HG02938 (cell line): Measurements from ENCODE around the gene PRRG3.

Source experiments
- ATAC-seq: cut with Tn5 transposase; IDR thresholded peaks from one replicate; pipeline ENCODE4 v1.9.1; 2021; ENCODE audit warnings: mild to moderate bottlenecking, moderate library complexity; ENCODE audit not compliant: unreplicated experiment

Gene PRRG3

DNA sequence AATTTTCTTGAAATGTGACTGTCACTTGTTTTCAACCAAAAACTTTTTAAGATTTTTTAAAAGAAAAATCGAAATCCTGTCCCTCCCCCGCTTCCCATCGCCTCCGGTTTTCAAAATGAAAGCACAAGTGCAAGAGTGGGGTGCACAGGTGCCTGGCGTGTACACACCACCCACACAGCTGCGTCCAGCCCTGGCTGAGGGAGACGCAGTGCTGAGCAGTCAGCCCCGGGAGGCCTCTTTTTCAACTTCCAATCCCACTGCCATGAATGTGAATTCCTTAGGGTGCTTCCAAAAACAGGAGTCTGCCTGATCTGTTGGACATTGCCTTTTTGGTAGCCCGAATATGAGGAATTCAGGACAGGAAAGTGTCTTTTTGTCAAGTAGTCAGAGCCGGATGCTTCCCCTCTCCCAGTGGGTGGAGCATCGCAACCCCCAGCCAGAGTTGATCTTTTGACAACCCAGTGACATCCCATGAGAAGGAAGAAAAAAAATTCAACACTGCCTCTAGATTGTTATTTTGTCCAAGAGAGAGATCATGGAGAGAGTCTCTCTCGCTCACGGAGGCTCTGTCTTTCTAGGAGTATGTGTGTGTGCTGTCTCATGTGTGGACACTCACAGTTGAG lies 8.9 kb downstream of the PRRG3 start:
- ATAC-seq = no peak

DNA sequence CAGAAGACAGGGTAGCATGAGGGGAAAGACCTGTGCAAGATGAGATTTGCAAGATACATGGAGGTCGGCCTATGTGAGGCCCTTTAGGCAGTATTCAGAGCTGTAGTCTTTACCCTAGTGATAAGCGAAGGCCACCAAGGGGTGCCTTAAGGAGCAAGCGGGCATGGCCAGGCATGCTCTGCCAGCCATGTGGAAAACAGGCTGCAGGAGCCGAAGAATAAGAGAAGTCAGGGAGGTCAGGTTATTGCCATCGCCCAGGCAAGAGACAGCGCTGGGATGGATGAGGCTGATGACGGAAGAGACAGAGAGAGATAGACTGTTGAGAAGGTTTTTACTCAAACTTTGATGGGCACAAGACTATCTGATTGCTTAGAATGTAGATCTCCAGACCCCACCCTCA lies 13.6 kb downstream of the PRRG3 start:
- no peak for ATAC-seq

DNA sequence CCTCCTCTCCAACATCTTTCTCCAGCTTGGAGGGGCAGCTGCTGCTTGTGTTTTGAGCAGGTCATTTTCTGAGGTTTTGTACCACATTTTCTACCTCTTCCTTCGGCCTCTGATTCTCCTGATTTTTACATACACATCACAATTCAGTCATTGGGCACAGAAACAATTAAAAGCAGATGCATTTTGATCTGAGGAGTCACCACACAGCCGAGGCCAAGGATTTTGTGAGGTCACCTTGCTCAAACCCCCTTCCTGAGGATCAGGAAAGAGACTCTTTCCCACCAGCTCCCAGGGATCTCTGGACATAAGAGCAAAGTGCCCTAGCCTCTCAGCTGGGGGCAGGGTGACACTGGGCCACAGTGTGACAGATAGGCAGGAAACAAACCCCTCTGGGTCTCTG lies 15.2 kb downstream of the PRRG3 start:
- no peak for ATAC-seq

DNA sequence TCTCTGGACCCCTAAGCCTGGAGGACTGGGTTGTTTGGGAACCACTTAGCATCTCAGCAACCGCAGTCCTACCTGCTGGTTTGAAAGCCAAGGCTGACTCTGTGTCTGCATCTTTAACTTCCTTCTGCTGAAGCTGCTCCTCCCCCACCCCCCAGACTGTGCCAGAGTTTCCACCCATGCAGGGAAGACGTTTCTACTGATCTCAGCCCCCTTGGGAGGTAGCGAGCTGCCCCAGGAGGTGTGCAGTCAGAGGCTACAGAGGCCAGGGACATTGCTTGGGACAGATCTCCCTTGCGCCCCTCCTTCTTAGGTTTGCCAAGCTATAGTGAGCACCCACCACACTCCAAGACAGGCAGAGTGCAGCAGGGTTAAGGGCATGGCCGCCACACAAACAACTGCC lies 15.9 kb downstream of the PRRG3 start:
- ATAC-seq = no peak

DNA sequence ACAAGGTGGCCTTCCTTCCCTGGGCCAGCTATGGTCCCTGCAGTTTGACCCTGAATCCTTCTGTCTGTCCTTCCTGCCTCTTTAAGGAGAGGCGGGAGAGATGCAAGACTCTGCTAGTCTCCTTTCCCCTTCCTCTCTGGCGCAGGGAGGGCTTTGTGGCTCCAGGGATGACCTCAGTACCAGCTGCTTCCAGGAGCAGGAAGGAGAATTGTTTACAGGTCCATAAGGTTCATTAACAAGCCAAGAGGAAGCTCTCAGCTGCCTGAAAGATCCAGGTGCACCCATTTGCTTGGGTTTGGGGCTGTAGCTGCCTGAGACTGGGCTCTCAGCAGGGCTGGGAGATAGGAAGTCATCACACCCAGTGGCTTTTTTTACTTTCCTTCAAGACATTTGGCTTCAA lies 16.5 kb downstream of the PRRG3 start:
- no peak for ATAC-seq

DNA sequence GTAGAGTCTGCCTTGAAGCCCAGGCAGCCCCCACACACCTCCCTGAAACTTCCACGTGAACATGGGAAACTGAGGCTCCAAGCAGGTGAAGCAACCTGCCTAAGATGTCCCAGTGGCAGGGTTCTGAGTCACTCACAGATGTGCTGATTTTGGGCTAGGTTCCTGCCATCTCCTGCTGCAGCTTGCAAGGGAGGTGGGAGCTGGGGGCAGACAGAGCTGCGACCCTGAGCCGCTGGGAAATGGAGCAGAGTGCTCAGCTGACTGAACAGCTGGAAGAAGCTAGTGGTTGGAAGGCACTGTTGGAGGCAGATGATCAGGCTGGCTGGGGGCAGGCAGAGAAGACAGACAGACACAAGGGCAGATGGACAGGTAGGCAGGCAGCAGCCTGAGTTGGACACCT lies 17.0 kb downstream of the PRRG3 start:
- ATAC-seq = no peak

DNA sequence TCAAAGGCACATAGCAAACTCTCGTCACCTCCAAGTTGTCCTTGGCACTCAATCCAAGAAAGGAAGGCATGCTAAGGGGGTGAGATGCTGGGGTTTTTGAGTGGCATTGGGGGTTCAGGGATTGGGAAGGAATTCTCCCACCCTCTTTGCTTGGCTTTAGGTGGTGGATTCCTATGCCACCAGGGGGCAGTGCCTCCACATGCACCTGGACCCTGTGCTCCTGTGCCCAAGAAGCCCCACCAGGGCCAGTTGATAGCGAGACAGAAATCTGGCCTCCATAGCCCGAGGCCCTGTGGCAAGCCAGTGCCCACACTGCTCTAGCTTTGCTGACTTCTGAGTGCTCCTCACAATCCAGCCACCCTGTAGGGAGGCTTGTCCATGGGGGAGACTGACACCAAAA lies 18.6 kb downstream of the PRRG3 start:
- no peak for ATAC-seq

DNA sequence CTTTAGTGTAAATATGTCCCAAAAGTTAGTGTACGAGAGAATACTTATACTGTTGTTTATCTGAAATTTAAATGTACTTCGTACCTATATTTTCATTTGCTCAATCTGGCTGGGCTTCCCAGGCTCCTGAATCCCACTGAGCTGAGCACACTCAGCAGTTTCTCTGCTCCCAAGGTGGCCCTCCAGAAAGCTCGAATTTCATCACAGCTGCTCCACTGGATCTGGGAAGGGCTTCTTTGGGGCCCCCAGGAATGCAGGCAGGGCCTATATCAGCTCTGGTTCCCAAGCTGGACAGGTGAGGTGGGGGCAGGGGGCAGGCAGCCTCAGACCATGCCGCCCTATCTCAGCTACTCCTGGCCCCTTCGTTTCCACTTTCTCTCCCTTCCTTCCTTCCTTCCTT lies 19.1 kb downstream of the PRRG3 start:
- ATAC-seq = no peak

DNA sequence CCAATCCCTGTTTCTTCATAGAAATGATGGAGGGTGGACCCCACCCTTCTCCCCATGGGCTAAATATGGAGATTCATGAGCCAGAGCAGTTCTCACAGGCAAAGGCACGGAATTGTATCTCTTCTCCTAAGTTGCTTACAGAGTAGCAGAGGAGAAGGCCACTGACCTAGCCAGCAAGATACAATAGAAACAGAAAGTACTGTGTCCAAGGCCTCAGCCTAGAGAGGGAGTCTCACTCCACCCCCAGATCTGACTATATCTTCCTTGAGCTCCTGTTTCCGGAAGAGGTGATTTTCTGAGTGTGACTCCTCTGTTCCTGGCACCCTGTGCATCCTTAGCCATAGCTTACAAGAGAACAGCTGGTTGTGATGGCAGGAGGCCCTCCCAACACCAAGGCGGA lies 20.5 kb downstream of the PRRG3 start, which contains the start of gene FATE1:
Gene FATE1 (plus strand): TSS at position 284 of the 400 bp plus-strand sequence. CDS start 85 bp downstream, at position 369.
- no peak for ATAC-seq

DNA sequence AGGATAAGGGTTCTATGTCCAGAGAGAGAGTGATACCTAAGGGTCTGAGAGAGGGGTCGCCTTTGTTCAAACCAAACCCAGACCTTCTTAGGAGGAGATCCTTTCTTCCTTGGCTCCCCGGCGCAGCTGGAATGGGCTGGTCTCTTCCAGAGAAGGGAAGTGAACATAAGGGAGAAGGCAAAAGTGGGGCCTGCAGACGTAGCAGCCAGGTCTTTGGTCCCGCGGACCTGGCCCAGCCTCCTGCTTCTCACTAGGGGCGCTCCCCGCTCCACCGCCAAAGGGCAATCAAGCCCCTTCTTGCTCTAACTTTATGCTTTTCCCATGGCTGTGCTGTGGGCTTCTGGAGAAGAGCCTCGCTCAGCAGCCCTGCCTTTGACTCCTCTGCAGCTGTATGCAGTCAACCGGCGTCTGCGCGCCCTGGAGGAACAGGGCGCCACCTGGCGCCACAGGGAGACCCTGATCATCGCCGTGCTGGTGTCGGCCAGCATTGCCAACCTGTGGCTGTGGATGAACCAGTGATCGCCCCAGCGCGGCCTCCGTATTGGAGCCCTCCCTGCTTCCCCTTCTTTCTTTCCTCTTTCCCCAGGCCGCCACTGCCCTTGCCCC lies 27.1 kb downstream of the PRRG3 start:
- ATAC-seq = no peak

DNA sequence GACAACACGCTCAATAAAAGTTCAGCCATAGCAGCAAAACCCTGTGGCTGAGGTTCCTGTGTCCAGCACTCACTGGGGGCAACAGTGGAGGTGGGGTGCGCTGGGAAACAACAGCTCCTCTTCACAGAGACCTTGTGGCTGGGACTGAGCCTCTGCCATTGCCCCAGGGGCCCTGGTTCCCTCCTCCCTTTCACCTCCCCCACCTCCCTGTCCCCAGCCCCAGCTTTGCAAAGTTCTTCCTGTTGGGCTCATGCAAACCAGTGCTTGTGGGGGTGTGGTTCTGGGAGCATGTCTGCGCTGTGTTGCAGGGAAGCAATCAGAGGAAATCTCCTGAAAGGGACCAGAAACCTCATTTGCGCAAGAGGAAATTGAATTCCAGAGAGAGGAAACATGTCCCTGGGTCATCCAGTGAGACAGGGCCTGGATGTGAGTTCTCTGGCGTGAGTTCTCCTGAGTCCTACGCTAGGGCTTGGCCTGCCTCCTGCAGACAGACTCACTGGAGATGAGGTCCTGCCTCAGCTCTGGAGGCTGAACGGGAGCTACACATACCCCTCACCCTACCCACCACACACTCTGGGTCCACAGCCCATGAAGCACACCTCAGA lies 28.0 kb downstream of the PRRG3 start:
- ATAC-seq = no peak

DNA sequence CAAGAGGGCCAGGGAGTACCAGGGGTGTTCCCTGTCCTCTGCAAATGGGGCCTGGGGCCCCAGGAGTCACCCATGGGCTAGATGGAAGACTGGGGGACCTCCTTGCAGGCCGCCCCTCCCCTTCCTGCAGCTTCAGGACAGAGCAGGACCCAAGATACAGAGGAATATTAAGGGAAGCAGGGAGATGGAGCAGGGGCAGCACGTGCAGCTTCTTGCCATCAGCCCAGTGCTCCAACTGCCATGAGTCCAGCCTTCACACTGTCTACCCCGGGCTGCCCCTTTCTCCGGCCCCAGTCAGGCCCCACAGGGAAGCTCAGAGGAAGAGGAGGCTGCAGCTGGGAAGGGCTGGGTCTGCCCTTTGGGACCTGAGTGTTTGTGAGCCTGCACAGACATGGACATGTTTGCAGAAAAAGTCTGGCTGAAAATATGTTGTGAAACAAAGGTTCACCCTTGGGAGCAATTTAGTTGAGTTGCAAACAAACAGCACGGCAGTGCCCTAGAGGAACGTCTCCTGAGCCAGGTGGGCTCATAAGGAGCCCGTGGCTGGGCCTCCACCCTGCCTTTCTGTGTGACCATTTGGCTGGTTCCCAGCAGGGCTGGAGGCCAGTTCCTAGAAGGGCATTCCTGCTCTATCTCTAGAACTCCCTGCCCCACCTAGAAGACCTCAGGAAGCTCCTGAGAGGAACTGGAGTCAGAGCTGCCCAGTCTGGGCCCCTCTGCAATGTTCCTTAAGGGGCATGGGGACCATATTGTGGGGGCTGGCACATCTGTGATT lies 29.5 kb downstream of the PRRG3 start:
- ATAC-seq = no peak

DNA sequence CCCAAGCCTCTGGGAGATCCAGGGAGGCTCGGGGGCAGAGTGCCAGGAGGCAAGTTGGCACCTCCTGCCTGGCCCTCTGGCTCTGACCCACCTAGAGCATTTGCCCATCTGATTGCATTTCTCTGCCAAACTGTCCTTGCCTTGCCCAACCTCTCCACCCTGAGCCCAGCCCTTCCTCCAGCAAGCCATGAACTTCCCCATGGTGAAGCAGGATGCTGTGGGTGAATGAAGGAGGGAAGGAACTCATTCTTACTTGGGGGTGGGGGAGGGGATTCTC lies 30.0 kb downstream of the PRRG3 start:
- no peak for ATAC-seq

DNA sequence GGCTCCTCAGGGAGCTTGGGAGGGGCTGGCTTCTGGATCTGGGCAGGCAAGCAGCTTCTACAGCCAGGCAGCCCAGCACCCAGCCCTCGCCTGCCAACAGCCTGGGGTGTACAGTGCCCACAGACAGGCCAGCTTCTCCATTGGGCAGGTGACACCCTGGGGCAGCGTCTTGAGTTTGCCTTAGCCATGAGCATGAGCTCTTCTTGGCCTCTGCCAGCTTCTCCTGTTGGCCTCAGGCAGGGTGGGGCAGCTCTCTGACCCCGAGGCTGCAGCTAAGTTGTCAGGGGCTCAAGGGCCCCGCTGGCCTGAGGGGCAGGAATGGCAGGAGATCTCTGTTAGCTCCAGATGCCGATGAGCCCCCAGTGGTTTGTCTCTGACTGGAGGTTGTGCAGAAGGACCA lies 31.5 kb downstream of the PRRG3 start:
- ATAC-seq = no peak

DNA sequence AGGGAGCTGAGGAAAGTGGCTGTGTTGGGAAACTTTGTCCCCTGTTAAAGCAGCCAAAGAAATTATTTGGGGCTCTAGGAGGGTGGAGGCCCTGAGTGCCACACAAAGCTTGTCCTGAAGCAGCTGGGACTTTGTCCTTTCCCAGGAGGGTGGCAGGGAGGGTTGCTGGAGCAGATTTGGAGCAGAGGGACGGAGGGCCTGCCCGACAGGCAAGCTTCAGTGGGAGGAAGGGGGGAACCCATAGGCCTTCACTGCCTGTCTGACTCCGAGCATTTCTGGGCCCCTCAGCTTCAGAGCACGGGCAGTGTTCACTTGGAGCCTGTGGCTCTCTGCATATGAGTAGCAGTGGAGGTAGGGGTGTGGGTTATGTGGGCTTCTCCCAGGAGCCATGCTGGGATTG lies 32.1 kb downstream of the PRRG3 start:
- no peak for ATAC-seq

DNA sequence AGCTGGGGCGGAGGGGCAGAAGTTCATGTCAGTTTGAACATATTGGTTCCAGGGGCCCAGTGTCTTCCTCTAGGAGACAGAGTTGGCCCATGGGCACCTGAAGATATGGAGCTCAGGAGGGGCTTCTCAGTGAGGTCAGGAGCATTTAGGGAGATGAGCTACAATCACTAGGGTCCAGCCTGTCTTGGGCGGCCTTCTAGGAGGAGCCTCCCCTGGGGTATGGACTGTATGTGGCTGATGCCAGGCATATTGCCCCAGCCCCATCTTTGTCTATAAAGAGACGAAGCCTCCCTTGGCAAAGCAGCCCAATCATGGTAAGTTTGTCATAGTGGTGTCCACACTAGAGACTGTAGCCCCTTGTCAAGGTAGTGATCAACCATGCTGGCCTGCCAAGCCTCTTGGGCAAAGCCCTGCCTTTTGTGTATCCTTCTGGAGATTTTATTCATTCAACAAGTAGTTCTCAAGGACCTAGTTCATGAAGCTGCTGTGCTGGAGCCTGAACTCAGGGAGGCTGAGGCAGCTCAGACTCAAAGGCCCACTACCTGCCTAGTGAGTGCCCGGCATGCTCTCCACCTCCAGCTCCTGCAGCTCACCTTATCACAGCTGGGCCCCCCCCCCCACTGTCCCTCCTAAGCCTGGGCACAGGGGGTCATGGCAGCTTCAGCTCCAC lies 33.9 kb downstream of the PRRG3 start:
- no peak for ATAC-seq

DNA sequence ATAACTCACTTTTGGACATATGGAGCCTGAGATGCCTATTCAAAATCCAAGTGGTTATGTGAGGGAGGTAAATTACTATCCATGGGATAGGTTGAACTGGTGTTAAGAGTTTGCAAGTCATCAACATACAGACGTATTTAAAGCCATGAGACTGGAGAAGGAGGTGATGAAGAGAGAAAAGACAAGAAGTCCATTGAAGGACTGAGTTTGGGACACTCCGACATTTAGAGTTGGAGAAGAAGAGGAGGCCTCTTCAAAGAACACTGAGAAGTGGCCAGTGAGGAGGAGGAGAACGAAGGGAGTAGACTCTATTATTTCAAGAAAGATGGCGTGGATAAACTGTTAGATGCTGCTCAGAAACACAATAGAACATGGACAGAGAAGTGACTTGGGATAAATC lies 39.2 kb downstream of the PRRG3 start, which contains the start of gene CNGA2:
Gene CNGA2 (plus strand): TSS at position 301 of the 400 bp plus-strand sequence. CDS start 3,738 bp downstream, outside the sequence.
- no peak for ATAC-seq

DNA sequence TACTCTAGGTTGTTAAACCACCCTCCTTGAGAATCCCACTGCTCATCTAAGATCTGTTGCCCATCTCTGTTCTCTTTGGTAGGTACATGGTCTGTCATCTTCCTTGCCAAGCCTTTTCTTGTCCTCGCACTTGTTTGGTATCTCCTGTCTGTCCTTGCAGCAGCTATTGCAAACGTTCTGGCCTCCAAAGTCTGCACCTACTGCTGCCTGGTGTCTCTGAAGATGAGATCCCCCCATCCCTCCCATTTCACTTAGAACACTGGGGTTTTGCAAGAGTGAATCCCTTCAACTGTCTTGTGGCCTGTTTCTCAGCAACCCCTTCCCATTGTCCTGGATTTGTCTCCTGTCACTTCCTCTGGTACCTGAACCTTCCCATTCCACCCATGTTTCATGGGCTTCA lies 40.0 kb downstream of the PRRG3 start:
- no peak for ATAC-seq

DNA sequence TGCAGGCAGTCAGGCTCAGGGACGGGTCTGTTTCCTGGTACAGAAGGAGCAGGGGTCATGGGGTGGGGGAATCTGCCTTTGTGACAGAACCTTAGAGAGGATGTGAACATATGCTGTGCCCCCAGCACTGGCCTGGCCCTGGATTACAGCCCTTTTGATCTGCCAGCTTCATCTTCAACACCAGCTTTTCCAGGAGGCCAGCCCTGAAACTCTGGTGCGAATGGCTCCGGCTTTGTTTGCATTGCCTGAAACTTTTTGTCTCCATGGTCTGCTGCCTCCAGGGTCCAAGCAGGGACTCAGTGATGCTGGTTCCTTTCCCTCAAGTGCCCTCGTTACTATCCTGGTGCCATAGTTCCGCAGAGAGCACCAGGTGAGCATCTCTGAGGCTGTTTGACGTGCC lies 41.4 kb downstream of the PRRG3 start:
- no peak for ATAC-seq

DNA sequence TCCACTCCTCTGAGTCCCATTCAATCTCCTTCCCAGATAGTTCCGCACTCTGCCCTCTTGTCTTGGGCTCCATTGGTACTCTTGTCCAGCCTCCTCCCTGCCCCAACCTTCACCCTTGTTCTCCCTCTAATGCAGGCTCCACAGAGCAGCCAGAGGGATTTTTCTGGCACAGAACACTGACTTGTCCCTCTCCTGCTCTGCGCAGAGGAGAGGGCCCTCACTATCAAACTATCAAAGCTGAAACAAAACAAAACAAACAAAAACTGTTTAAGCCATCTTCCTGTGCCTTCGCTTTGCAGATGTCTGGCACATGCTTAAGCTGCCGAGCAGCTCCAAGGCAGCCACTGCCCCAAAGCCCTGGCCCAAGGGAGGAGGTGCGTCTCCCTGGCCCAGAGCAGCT lies 42.2 kb downstream of the PRRG3 start:
- no peak for ATAC-seq

DNA sequence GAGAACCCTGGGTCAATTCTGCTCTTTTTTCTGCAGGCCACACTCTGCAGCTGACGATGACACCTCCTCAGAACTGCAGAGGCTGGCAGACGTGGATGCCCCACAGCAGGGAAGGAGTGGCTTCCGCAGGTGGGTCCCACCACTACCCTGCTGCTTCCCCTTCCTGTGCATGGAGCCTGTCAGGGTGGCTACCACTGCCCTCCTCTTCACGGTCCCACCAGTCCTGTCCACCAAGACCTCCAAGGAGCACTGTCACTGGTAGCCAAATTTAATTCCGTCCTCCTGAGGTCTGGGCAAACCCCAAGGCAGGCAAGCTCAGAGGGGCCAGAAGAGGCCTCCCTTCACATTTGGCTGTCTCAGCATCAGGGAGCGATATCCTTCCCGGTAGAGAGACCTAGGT lies 43.5 kb downstream of the PRRG3 start:
- ATAC-seq = no peak
